GM12878 (cell line): Measurements from ENCODE around the gene NR2F1-AS1. TPM values are rescaled to one million over a fixed set of nuclear protein-coding genes. Genes with fewer than 3 reads are reported as not detected.

Source experiments
- ATAC-seq: fragments of 200-7000 bp; cut with Tn5 transposase; 3 replicates; pipeline ENCODE4 v1.9.1; 2020; ENCODE audit warnings: mild to moderate bottlenecking, moderate library complexity
- BruUV-seq: library from RNA; stranded (reverse); fragments of 400-500 nt; replicated peaks from 2 replicates; lab custom pipeline; 2021; lab: Mats Ljungman, UMichigan
- CTCF ChIA-PET: fragments of 300-600 bp; sonication (Branson Sonifier 250); formaldehyde crosslinking; extraction: SDS; loops from one replicate; lab custom pipeline; 2021; ENCODE audit warnings: inconsistent platforms; lab: Yijun Ruan, JAX
- POLR2A ChIA-PET: fragments of 350-600 bp; formaldehyde crosslinking; extraction: SDS; loops from one replicate; lab custom pipeline; 2021; ENCODE audit warnings: inconsistent platforms; lab: Charles Lee
- RAD21 ChIA-PET: fragments of 300-600 bp; sonication (Branson Sonifier 250); formaldehyde crosslinking; loops from one replicate; lab custom pipeline; 2023; ENCODE audit warnings: antibody characterized with exemption; ENCODE audit not compliant: unreplicated experiment; lab: Charles Lee
- SMC1A ChIA-PET: fragments of 300-600 bp; sonication (Branson Sonifier 250); formaldehyde crosslinking; loops from one replicate; lab custom pipeline; 2023; ENCODE audit not compliant: unreplicated experiment, uncharacterized antibody; lab: Charles Lee
- DNase-seq: peaks from one replicate; pipeline ENCODE4 v3.0.0-alpha.2; 2011; ENCODE audit warnings: low read depth, low spot score
- FAIRE-seq: peaks from 3 replicates; lab custom pipeline; 2011; peaks lifted over from hg19 to GRCh38; lab: Jason Lieb, UNC
- H2AFZ ChIP-seq: 2 replicates; pipeline ENCODE4 v1.6.0; 2011; ENCODE audit warnings: low read depth, low read length, control low read depth; ENCODE audit not compliant: control insufficient read depth
- H3K27ac ChIP-seq: 2 replicates; pipeline ENCODE4 v1.5.1; 2011; ENCODE audit warnings: control low read depth; ENCODE audit not compliant: control insufficient read depth, insufficient read depth
- H3K27me3 ChIP-seq, 2 experiments: replicated peaks in 1 of 2; 2 replicates each; pipeline versions ENCODE4 v1.6.0 to v1.6.1; 2011; ENCODE audit warnings: low read length in 1 of 2; ENCODE audit not compliant: control insufficient read depth in 2 of 2, insufficient read depth in 2 of 2
- H3K36me3 ChIP-seq, 2 experiments: 2 replicates each; pipeline ENCODE4 v1.5.1; 2011; ENCODE audit warnings: low read length in 1 of 2; ENCODE audit not compliant: control insufficient read depth in 2 of 2, insufficient read depth in 2 of 2
- H3K4me1 ChIP-seq: 2 replicates; pipeline ENCODE4 v1.6.1; 2011; ENCODE audit warnings: mild to moderate bottlenecking, low read length, moderate library complexity, mixed read lengths; ENCODE audit not compliant: control insufficient read depth, insufficient read depth
- H3K4me2 ChIP-seq: 2 replicates; pipeline ENCODE4 v1.6.0; 2011; ENCODE audit warnings: control low read depth; ENCODE audit not compliant: control insufficient read depth, insufficient read depth
- H3K4me3 ChIP-seq: fragments of 200-600 bp; sonication (generic); 2 replicates; pipeline ENCODE4 v1.5.1; 2016
- H3K79me2 ChIP-seq: 2 replicates; pipeline ENCODE4 v1.6.0; 2011; ENCODE audit warnings: low read length; ENCODE audit not compliant: control insufficient read depth, insufficient read depth
- H3K9ac ChIP-seq: 2 replicates; pipeline ENCODE4 v1.8.0; 2011; ENCODE audit warnings: low read length, control low read depth, mixed read lengths; ENCODE audit not compliant: control insufficient read depth, insufficient read depth
- H3K9me3 ChIP-seq: replicated peaks from 3 replicates; pipeline ENCODE4 v1.5.1; 2011; ENCODE audit warnings: mild to moderate bottlenecking, low read length; ENCODE audit not compliant: control insufficient read depth, insufficient read depth
- H4K20me1 ChIP-seq: 2 replicates; pipeline ENCODE4 v1.6.0; 2011; ENCODE audit not compliant: control insufficient read depth, insufficient read depth
- BHLHE40 ChIP-seq, 2 experiments: fragments of 450-650 bp in 1 of 2; IDR thresholded peaks; 2 replicates each; pipeline ENCODE4 v1.6.1; 2011 to 2017; ENCODE audit warnings: low read depth in 2 of 2, borderline replicate concordance in 1 of 2, improper control_type of control experiment in 1 of 2, low read length in 1 of 2, mild to moderate bottlenecking in 1 of 2
- BMI1 ChIP-seq: fragments of 450-650 bp; IDR thresholded peaks from 2 replicates; pipeline ENCODE4 v1.6.1; 2016; ENCODE audit warnings: mild to moderate bottlenecking, moderate library complexity, borderline replicate concordance
- CHD1 ChIP-seq: IDR thresholded peaks from 2 replicates; pipeline ENCODE4 v1.6.1; 2012; ENCODE audit warnings: low read depth, low read length, improper control_type of control experiment
- IKZF1 ChIP-seq: fragments of 450-650 bp; conservative IDR thresholded peaks from 2 replicates; pipeline ENCODE4 v1.6.1; 2017; ENCODE audit warnings: antibody characterized with exemption, mild to moderate bottlenecking
- MAX ChIP-seq: IDR thresholded peaks from 2 replicates; pipeline ENCODE4 v1.6.1; 2012; ENCODE audit warnings: low read depth, low read length, improper control_type of control experiment
- MTA2 ChIP-seq: fragments of 450-650 bp; IDR thresholded peaks from 2 replicates; pipeline ENCODE4 v1.6.1; 2016; ENCODE audit warnings: low read depth, mild to moderate bottlenecking, moderate library complexity
- NFIC ChIP-seq: IDR thresholded peaks from 2 replicates; pipeline ENCODE4 v1.6.1; 2012; ENCODE audit warnings: low read depth, mild to moderate bottlenecking, inconsistent platforms, low read length, moderate library complexity
- NR2C1 ChIP-seq: fragments of 450-650 bp; IDR thresholded peaks from 2 replicates; pipeline ENCODE4 v1.6.1; 2017; ENCODE audit warnings: antibody characterized with exemption, mild to moderate bottlenecking, moderate library complexity
- NR2F1 ChIP-seq: fragments of 450-650 bp; conservative IDR thresholded peaks from 2 replicates; pipeline ENCODE4 v1.6.1; 2017; ENCODE audit warnings: mild to moderate bottlenecking
- RAD21 ChIP-seq: IDR thresholded peaks from 2 replicates; pipeline ENCODE4 v1.6.1; 2011; ENCODE audit warnings: mild to moderate bottlenecking, low read depth, low read length, moderate library complexity; ENCODE audit not compliant: insufficient read depth
- RBBP5 ChIP-seq: fragments of 200-600 bp; sonication (generic); conservative IDR thresholded peaks from 2 replicates; pipeline ENCODE4 v1.6.1; 2016
- SRF ChIP-seq, 2 experiments: IDR thresholded peaks; 2 replicates each; pipeline ENCODE4 v1.6.1; 2011; ENCODE audit warnings: low read depth in 2 of 2, low read length in 2 of 2, mild to moderate bottlenecking in 1 of 2, moderate library complexity in 1 of 2
- ZZZ3 ChIP-seq: IDR thresholded peaks from 2 replicates; pipeline ENCODE4 v1.6.1; 2011; ENCODE audit warnings: low read depth; ENCODE audit not compliant: control insufficient read depth, insufficient read length
- WGBS: methylation state at CpG from one replicate; pipeline ENCODE4 v1.1.6; 2016; ENCODE audit warnings: low lambda C conversion rate; ENCODE audit not compliant: insufficient replicate concordance, insufficient coverage; ENCODE audit errors: missing lambda C conversion rate; 5-methylcytosine and 5-hydroxymethylcytosine counted together
- in situ Hi-C: fragments of 300-500 bp; cut with MboI; formaldehyde crosslinking; loops from 9 replicates; pipeline ENCODE4 v1.14.3; 2018; ENCODE audit warnings: mixed read lengths
- intact Hi-C: fragments of 100-400 bp; cut with micrococcal nuclease; formaldehyde crosslinking; loops from one replicate; pipeline ENCODE4 v1.14.2; 2022; ENCODE audit not compliant: unreplicated experiment
- polyA plus RNA-seq, 11 experiments: library from polyadenylated mRNA; depleted of rRNA in 4 of 11; unstranded in 6 of 11; stranded (reverse) in 5 of 11; fragments of >200 nt; fragmentation: Nextera tagmentation in 4 of 11; fragmentation: Illumina TruSeq in 1 of 11; extraction: Ambion mirVana in 4 of 11; extraction: Trizol in 1 of 11; gene quantifications; 1 replicate in 1 of 11; 2 replicates in 10 of 11; pipeline versions ENCODE4 v1.2.1 to v1.2.3, GENCODE V29; 2011 to 2016; ENCODE audit warnings: inconsistent platforms in 2 of 11, missing spikeins in 2 of 11, low read depth in 1 of 11
- total RNA-seq, 4 experiments: library from RNA; depleted of rRNA in 3 of 4; stranded (reverse); fragments of >200 nt in 3 of 4; fragmentation: Illumina TruSeq in 1 of 4; extraction: Trizol in 1 of 4; gene quantifications; 2 replicates each; pipeline versions ENCODE4 v1.2.1 to v1.2.3, GENCODE V29; 2013 to 2021

The NR2F1-AS1 gene
- total and polyA plus RNA-seq, 10 of the 15 experiments (the other 5 are each of a cell fraction or from before 2014, with no cell fraction given), result 0.11 to 0.85 (median 0.27) TPM

- intact Hi-C loops, result no loop called here
- in situ Hi-C loops, result loop anchor here (5.0 to 25.0 kb wide), 2 partner anchors 329 to 1104 kb away; no protein-coding TSS in a partner anchor
- Histone ChIP-seq H3K4me2 (peak within 1 kb of the TSS; percentile 71), H3K36me3 (no peaks in the 10 kb centered on the region), H3K27me3 (peaks cover 14 to 45% of the 10 kb centered on the region in 2 experiments), H3K9me3 (no peaks in the 10 kb centered on the region; the same call in 2 of the 3 replicates), H3K27ac (no peak within 1 kb of the TSS), H3K9ac (no peak within 1 kb of the TSS), H3K4me1 (peaks cover 18% of the 10 kb centered on the region), H4K20me1 (no peaks in the 10 kb centered on the region), H3K4me3 (peak within 1 kb of the TSS; percentile 16; the same call in 1 of the 2 replicates), H2AFZ (no peak within 1 kb of the TSS), H3K79me2 (no peaks in the 10 kb centered on the region)
- POLR2A ChIA-PET, result no interaction called here
- RAD21 ChIA-PET, result interaction anchor here (0.6 to 1.5 kb wide), 11 partner anchors 9 to 1131 kb away, joined by 3 to 16 read pairs (median 4); no protein-coding TSS in a partner anchor
- FAIRE-seq, result peak; percentile 27
- SMC1A ChIA-PET, result interaction anchor here (0.6 to 2.3 kb wide), 11 partner anchors 24 to 1120 kb away, joined by 3 to 26 read pairs (median 4); no protein-coding TSS in a partner anchor
- DNase-seq, result no peak
- WGBS, result 39% methylated on average over 20 of the region's 21 CpGs
- CTCF ChIA-PET, result interaction anchor here (0.6 to 2.2 kb wide), 11 partner anchors 9 to 1147 kb away, joined by 3 to 40 read pairs (median 3); no protein-coding TSS in a partner anchor
- ATAC-seq, result peak; percentile 54
- TF ChIP-seq RAD21 (no peak), IKZF1 (0 out of 2 replicates have a peak, but pooled peaks have one; percentile 8), NFIC (no peak), MTA2 (no peak), BMI1 (peak; percentile 60; the same call in 1 of the 2 replicates), BHLHE40 (IDR thresholded peaks at IDR 0.05; ENCODE audit: borderline replicate concordance in 1 of 2, low read depth in 2 of 2, low read length in 1 of 2) (peak in 1 of 2 experiments; percentile 11; a peak in 1 of 4 replicates), SRF (IDR thresholded peaks at IDR 0.05; ENCODE audit: low read depth in 2 of 2, low read length in 2 of 2) (peak; percentile 11 to 75; a peak in 1 of 4 replicates), MAX (no peak), RBBP5 (no peak), ZZZ3 (peak; percentile 69), NR2C1 (peak; percentile 65), NR2F1 (peak; percentile 66; the same call in 1 of the 2 replicates), CHD1 (no peak)
- BruUV-seq, result no TSS peak
Observed at GRCh38 chr5:93582677-93583438, 1.8 kb upstream of the NR2F1-AS1 start, which contains the start of gene NR2F1. NR2F1 (plus strand) TSS chr5:93583222; CDS start chr5:93585024, 1,802 bp downstream.
